HepG2 (cell line): ENCODE data around the gene CPAMD8. TPM values are rescaled to one million over a fixed set of nuclear protein-coding genes. Genes with fewer than 3 reads are reported as not detected.
A peak's percentile ranks its signal among the peaks of the same experiment; 100 is the strongest.

ENCODE experiments used
- ATAC-seq: fragments of 200-7000 bp; cut with Tn5 transposase; 3 replicates; pipeline ENCODE4 v1.9.1; 2020; ENCODE audit warnings: mild to moderate bottlenecking, moderate library complexity
- BruUV-seq: library from RNA; stranded (reverse); fragments of 400-500 nt; replicated peaks from 2 replicates; lab custom pipeline; 2021; lab: Mats Ljungman, UMichigan
- CTCF ChIA-PET: fragments of 300-600 bp; formaldehyde crosslinking; extraction: SDS; loops from one replicate; lab custom pipeline; 2021; ENCODE audit warnings: low total read pairs, inconsistent platforms, low intra/inter-chr PET ratio; lab: Yijun Ruan, JAX
- POLR2A ChIA-PET: fragments of 350-600 bp; sonication (Branson Sonifier 250); formaldehyde crosslinking; loops from one replicate; lab custom pipeline; 2020; ENCODE audit warnings: antibody characterized with exemption, inconsistent platforms; lab: Yijun Ruan, JAX
- DNase-seq: peaks from one replicate; pipeline ENCODE4 v3.0.0-alpha.2; 2015; ENCODE audit warnings: low spot score
- FAIRE-seq: peaks from 3 replicates; lab custom pipeline; 2011; peaks lifted over from hg19 to GRCh38; lab: Jason Lieb, UNC
- H2AFZ ChIP-seq: one replicate; pipeline ENCODE4 v1.6.1; 2011; ENCODE audit warnings: low read length, inconsistent platforms
- H3K27ac ChIP-seq: fragments of 300-600 bp; 3 replicates; pipeline ENCODE4 v1.8.0; 2011; ENCODE audit warnings: mixed run types, mild to moderate bottlenecking, mixed read lengths, low read length, inconsistent platforms; ENCODE audit not compliant: insufficient read depth; ENCODE audit errors: extremely low read length
- H3K27me3 ChIP-seq, 2 experiments: fragments of 200-600 bp in 1 of 2; 2 replicates in 1 of 2; 3 replicates in 1 of 2; pipeline versions ENCODE4 v1.6.0 to v1.8.0; 2011; ENCODE audit warnings: low read length in 2 of 2, mild to moderate bottlenecking in 2 of 2, moderate library complexity in 2 of 2, inconsistent platforms in 1 of 2; ENCODE audit not compliant: insufficient read depth in 2 of 2, control insufficient read depth in 1 of 2
- H3K36me3 ChIP-seq, 2 experiments: fragments of 200-600 bp in 1 of 2; replicated peaks in 1 of 2; 2 replicates in 1 of 2; 3 replicates in 1 of 2; pipeline versions ENCODE4 v1.5.1 to v1.8.0; 2011; ENCODE audit warnings: low read length in 2 of 2, inconsistent platforms in 1 of 2; ENCODE audit not compliant: insufficient read depth in 2 of 2, control insufficient read depth in 1 of 2
- H3K4me1 ChIP-seq: 2 replicates; pipeline ENCODE4 v1.5.1; 2012; ENCODE audit warnings: low read length, inconsistent platforms; ENCODE audit not compliant: insufficient read depth
- H3K4me2 ChIP-seq: 2 replicates; pipeline ENCODE4 v1.6.0; 2011; ENCODE audit warnings: low read depth, low read length, inconsistent platforms
- H3K4me3 ChIP-seq, 3 experiments: fragments of 200-600 bp in 1 of 3; sonication (generic), shearing (Covaris generic) in 1 of 3; replicated peaks in 1 of 3; 2 replicates each; pipeline ENCODE4 v1.5.1; 2011 to 2016; ENCODE audit warnings: low read length in 3 of 3, inconsistent platforms in 2 of 3, low read depth in 2 of 3, mild to moderate bottlenecking in 2 of 3, control low read depth in 1 of 3, mixed read lengths in 1 of 3; ENCODE audit not compliant: insufficient read depth in 1 of 3
- H3K79me2 ChIP-seq: one replicate; pipeline ENCODE4 v1.6.1; 2011; ENCODE audit warnings: low read length, inconsistent platforms; ENCODE audit not compliant: insufficient read depth
- H3K9ac ChIP-seq: 2 replicates; pipeline ENCODE4 v1.6.0; 2011; ENCODE audit warnings: mild to moderate bottlenecking, low read depth, low read length, inconsistent platforms; ENCODE audit not compliant: insufficient read depth
- H3K9me3 ChIP-seq: 2 replicates; pipeline ENCODE4 v1.5.1; 2012; ENCODE audit warnings: mild to moderate bottlenecking, low read length
- H4K20me1 ChIP-seq: 2 replicates; pipeline ENCODE4 v1.6.0; 2011; ENCODE audit warnings: inconsistent platforms, mild to moderate bottlenecking, low read length, moderate library complexity; ENCODE audit not compliant: insufficient read depth
- GABPB1 ChIP-seq: IDR thresholded peaks from 2 replicates; pipeline ENCODE4 v1.6.1; 2016; ENCODE audit warnings: mild to moderate bottlenecking, missing genetic modification reagents, moderate library complexity, missing compliant biosample characterization
- SALL1 ChIP-seq: sonication (generic); formaldehyde crosslinking; IDR thresholded peaks from 2 replicates; pipeline ENCODE4 v1.8.0; 2022; ENCODE audit warnings: mild to moderate bottlenecking, missing genetic modification reagents
- SIN3A ChIP-seq: IDR thresholded peaks from 2 replicates; pipeline ENCODE4 v1.6.1; 2011; ENCODE audit warnings: low read depth, mild to moderate bottlenecking, control low read depth, low read length, borderline replicate concordance
- SP4 ChIP-seq: sonication (generic); formaldehyde crosslinking; IDR thresholded peaks from 2 replicates; pipeline ENCODE4 v1.8.1; 2023; ENCODE audit warnings: mild to moderate bottlenecking, missing genetic modification reagents
- ZNF777 ChIP-seq: sonication (generic); formaldehyde crosslinking; IDR thresholded peaks from 2 replicates; pipeline ENCODE4 v1.4.0; 2020; ENCODE audit warnings: missing genetic modification reagents
- WGBS: methylation state at CpG from one replicate; pipeline ENCODE4 v1.1.6; 2017; ENCODE audit warnings: low lambda C conversion rate; 5-methylcytosine and 5-hydroxymethylcytosine counted together
- in situ Hi-C: cut with HindIII; loops from 2 replicates; pipeline ENCODE4 v1.10.0; 2017; ENCODE audit warnings: low pct_unique_long_range_greater_than_20kb; ENCODE audit not compliant: extremely low pct_ligation_motif_present
- intact Hi-C: fragments of 100-400 bp; cut with micrococcal nuclease; formaldehyde crosslinking; loops from one replicate; pipeline ENCODE4 v1.10.0; 2022; ENCODE audit not compliant: unreplicated experiment
- polyA plus RNA-seq, 8 experiments: library from polyadenylated mRNA; depleted of rRNA in 3 of 8; stranded (reverse) in 7 of 8; unstranded in 1 of 8; fragments of >200 nt; fragmentation: Illumina TruSeq in 4 of 8; extraction: Trizol in 4 of 8; gene quantifications; 2 replicates each; pipeline versions ENCODE4 v1.2.1 to v1.2.3, GENCODE V29; 2011 to 2016; ENCODE audit warnings: low read depth in 4 of 8, missing spikeins in 1 of 8, mixed read lengths in 1 of 8; ENCODE audit not compliant: insufficient read depth in 1 of 8
- total RNA-seq, 5 experiments: library from RNA; depleted of rRNA; stranded (reverse); fragments of >200 nt; fragmentation: Illumina TruSeq; extraction: Trizol; gene quantifications; 2 replicates each; pipeline ENCODE4 v1.2.3, GENCODE V29; 2016; ENCODE audit warnings: low read depth in 1 of 5
- TF ChIP-seq, protein P1 (sequence below): sonication (generic); formaldehyde crosslinking; IDR thresholded peaks from 2 replicates; pipeline ENCODE4 v1.5.1; 2020; ENCODE audit warnings: mild to moderate bottlenecking, missing genetic modification reagents, moderate library complexity

CPAMD8 gene
- total and polyA plus RNA-seq, 2 of the 13 experiments (the other 11 are each of a cell fraction or from before 2014, with no cell fraction given) = 0.29 to 0.34 TPM

DNA sequence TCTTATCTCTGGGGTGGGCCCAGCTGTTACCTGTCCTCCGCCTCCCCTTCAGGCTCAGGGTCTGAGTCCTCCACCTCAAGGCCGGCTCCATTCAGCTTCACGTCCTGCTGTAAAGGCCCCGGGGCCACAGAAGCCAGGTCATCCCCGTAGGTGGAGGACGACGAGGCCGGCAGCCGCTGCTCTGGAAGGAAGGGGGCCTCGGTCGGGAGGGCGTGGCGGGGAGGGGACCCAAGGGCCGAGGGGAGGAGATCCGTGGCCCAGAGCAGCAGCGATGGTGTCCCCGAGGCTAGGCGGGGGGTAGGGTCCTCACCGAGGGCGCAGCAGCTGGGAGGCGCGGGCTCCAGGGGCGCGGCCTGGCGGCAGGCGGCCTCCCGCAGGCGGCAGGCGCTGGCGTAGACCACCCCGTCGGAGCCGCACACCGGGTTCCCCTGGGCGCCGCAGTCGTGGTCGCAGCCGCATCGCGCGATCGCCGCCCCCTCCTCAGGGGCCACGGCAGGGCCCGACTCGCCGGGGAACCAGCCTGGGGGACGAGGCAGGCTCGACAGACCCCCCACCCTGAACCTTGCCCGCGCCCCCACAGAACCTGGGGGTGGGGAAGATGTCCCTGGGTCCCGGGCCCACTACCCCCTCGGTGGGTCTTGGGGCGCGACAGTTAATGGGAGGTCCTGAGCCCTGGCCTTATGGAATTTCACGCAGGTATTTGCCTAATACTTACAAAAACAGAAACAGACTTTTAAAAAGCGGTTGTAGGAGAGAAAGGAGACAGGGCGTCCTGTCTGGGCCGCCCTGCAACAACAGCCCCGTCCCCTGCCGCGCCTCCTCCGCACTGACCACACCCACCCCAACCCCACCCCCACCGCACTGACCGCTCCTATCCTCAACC lies 130.2 kb downstream of the CPAMD8 start:
- in situ Hi-C loops = no loop called here
- WGBS = 4% methylated on average over 19 of the region's 66 CpGs
- H3K27me3 ChIP-seq = peaks cover 4 to 45% of the 10 kb centered on the region in 2 experiments; a peak in 4 of 5 replicates
- TF ChIP-seq ZNF777 (CRISPR knock-in tag) = peak; percentile 40; the same call in 1 of the 2 replicates
- TF ChIP-seq SALL1 (CRISPR knock-in tag) = 0 out of 2 replicates have a peak, but pooled peaks have one; percentile 9
- 0 out of 2 replicates have a peak, but pooled peaks have one; percentile 14 for TF ChIP-seq GABPB1 (CRISPR knock-in tag)
- no peak for TF ChIP-seq SIN3A
- TF ChIP-seq, protein P1, sequence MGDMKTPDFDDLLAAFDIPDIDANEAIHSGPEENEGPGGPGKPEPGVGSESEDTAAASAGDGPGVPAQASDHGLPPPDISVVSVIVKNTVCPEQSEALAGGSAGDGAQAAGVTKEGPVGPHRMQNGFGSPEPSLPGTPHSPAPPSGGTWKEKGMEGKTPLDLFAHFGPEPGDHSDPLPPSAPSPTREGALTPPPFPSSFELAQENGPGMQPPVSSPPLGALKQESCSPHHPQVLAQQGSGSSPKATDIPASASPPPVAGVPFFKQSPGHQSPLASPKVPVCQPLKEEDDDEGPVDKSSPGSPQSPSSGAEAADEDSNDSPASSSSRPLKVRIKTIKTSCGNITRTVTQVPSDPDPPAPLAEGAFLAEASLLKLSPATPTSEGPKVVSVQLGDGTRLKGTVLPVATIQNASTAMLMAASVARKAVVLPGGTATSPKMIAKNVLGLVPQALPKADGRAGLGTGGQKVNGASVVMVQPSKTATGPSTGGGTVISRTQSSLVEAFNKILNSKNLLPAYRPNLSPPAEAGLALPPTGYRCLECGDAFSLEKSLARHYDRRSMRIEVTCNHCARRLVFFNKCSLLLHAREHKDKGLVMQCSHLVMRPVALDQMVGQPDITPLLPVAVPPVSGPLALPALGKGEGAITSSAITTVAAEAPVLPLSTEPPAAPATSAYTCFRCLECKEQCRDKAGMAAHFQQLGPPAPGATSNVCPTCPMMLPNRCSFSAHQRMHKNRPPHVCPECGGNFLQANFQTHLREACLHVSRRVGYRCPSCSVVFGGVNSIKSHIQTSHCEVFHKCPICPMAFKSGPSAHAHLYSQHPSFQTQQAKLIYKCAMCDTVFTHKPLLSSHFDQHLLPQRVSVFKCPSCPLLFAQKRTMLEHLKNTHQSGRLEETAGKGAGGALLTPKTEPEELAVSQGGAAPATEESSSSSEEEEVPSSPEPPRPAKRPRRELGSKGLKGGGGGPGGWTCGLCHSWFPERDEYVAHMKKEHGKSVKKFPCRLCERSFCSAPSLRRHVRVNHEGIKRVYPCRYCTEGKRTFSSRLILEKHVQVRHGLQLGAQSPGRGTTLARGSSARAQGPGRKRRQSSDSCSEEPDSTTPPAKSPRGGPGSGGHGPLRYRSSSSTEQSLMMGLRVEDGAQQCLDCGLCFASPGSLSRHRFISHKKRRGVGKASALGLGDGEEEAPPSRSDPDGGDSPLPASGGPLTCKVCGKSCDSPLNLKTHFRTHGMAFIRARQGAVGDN = peak; percentile 36; the same call in 1 of the 2 replicates
- peak; percentile 39; the same call in 1 of the 2 replicates for TF ChIP-seq SP4
- no peaks in the 10 kb centered on the region for H4K20me1 ChIP-seq
- BruUV-seq = no TSS peak
- H3K36me3 ChIP-seq = no peaks in the 10 kb centered on the region
- ChIA-PET POLR2A (no interaction called here), CTCF (no interaction called here)
- H3K27ac ChIP-seq = no peak overlapping the region
- peaks cover 45% of the 10 kb centered on the region for H3K4me1 ChIP-seq
- H3K4me3 ChIP-seq = peak overlapping the region; percentile 21 to 72 (median 61); a peak in 5 of 6 replicates
- peak overlapping the region; percentile 86 for H3K4me2 ChIP-seq
- FAIRE-seq (no peak), DNase-seq (no peak), ATAC-seq (peak; percentile 22)
- H3K9ac ChIP-seq = peak overlapping the region; percentile 39; the same call in 1 of the 2 replicates
- no peaks in the 10 kb centered on the region for H3K9me3 ChIP-seq
- intact Hi-C loops = no loop called here
- no peak overlapping the region for H2AFZ ChIP-seq
- no peaks in the 10 kb centered on the region for H3K79me2 ChIP-seq
